Effector CD8-positive, alpha-beta T cell (primary cell): ENCODE data around the gene CDH18.

Experiments
- DNase-seq: peaks from one replicate; lab custom pipeline; 2025; lab: John Stamatoyannopoulos, UW

Gene CDH18

GRCh38 chr5:19584131-19584530 lies 403.9 kb downstream of the CDH18 start:
- DNase-seq: no peak

GRCh38 chr5:19577882-19578281 lies 410.1 kb downstream of the CDH18 start:
- DNase-seq: no peak

GRCh38 chr5:19568004-19568403 lies 420.0 kb downstream of the CDH18 start:
- no peak for DNase-seq

DNA sequence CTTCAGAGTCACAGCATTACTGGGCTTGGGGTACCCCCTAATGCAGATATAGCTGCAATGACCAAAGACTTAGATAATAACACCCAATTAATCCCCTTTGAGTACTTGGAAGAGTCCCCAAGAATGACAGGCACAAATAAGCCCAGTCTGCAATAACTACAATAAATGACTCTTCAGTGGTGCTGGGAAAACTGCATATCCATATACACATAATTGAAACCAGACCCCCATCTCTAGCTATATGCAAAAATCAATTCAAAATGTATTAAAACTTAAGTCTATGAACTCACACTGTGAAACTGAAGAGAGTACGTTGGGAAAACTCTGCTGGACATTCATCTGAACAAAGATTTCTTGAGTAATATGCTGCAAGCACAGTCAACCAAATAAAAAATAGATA lies 422.5 kb downstream of the CDH18 start:
- DNase-seq: no peak

DNA sequence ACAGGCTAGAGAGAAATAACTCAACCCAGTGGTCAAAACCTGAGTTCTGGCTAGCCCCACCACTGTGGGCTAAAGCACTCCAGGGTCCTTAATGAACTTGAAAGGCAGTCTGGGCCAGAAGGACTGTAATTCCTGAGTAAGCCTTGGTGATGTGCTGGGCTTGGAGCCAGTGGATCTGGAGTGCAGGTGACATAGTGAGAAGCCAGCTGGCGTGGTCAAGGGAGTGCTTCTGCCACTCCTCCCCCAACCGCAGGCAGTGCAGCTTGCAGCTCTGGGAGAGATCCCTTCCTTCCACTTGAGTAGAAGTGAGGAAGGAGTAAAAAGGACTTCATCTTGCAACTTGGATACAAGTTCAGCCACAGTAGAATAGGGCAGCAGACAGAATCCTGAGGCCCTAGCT lies 424.0 kb downstream of the CDH18 start:
- no peak for DNase-seq

- no peak for DNase-seq
Measured at GRCh38 chr5:19555876-19556275, 432.1 kb downstream of the CDH18 start.

DNA sequence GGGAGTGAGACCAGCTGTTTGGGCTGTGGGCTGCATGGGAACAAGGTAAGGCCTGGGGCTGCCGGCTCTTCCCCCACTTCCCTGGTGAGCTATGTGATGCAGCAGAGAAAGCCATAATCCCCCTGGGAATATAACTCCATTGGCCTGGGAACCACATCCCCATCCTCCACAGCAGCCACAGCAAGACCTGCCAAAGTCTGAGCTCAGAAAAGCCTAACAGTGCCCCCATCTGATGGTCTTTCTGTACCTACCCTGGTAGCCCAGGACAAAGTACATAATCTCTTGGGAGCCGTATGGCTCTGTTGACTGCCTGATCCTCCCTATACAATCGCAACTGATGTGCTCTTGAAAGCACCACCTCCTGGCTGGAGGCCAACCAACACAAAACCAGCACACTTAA lies 432.6 kb downstream of the CDH18 start:
- DNase-seq: no peak

DNA sequence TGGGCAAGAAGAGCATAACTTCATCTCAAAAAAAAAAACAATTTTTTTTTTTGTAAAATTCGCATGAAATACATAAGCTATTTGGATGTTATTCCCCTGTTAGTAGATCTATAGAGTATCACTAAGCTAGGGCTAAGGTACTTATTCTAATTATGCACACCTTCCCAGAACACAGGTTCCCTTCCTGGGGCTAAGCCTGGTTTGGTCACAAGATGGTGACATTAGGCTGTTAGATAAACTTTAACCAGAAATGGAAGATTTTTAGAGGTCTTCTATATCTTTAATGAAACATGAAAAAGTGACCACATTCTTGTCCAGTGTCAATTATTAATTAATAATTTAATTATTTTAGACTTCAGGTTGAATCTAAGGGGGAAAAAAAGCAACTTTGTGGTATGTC lies 433.5 kb downstream of the CDH18 start:
- no peak for DNase-seq

DNA sequence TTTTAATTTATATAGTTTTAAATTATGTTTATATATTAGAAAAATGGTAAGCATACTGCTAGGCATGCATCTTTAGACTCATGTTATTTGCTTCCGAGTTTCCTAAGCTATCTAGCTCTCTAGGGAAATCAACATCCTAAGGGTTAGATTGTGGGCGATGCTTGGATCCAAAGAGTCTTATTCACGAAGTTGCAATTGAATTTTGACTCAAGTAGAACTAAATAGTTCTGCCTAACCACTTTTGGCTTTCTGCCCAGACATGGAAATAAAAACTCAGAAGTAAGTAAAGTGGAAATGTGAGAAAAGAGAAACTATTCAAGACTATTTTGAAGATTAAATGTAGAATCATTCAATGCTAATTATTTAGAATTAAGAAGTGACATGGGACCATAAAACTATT lies 440.4 kb downstream of the CDH18 start:
- no peak for DNase-seq

- DNase-seq: no peak
Measured at GRCh38 chr5:19546521-19546920, 441.5 kb downstream of the CDH18 start.

DNA sequence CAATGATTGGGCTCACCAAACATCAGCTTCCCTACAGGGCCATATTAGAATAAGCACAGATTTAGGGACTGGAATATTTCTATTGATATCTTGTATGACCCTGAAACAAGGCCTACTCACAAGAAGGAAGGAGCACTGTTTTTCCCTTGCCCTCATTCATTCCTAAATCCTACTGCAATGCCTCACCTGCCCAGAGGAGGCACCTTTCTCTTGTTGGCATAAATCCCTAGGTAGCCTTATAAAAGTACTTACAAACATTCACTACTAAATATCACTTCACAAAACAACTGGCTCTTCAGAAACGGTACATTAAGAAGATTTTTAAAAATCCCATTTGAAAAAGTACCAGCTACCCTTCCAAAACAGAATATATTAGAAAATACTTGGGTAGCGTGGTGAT lies 449.4 kb downstream of the CDH18 start:
- DNase-seq: no peak

DNA sequence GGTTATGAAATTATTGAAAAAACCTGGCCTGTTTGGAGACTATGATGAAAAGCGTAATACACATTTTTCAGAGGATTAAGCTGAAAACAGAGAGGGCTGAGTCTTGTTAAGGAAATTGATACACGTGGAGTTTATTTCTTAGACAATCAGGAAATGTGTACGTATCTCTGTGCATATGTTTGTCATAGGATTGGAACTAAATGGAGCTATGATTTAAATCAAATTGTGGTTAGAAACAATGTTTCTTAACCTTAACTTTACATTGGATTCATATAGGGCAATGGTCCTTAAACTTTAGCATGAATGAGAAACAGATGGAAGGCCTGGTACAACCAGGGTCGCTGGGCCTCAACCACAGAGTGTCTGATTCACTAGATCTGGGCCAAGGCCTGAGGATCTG lies 451.6 kb downstream of the CDH18 start:
- no peak for DNase-seq

- no peak for DNase-seq
Measured at GRCh38 chr5:19534751-19535150, 453.2 kb downstream of the CDH18 start.

DNA sequence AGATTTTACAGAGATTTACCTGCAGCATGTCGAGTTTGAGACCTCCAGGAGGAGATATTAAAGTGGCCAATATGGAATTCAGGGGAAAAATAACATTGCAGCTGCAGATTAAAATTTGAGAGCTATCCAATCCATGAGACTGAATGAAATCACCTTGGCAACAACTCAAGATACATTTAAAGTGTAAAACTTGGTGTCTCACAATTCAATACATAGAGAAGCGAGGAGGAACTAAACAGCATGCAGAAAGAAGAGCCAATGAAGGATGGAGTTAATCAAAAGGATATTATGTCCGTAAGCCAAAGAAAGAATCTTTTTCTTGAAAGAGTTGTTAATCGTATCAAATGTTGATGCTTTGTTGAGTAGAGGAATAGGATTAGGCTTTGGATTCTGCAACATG lies 455.1 kb downstream of the CDH18 start:
- DNase-seq: no peak

DNA sequence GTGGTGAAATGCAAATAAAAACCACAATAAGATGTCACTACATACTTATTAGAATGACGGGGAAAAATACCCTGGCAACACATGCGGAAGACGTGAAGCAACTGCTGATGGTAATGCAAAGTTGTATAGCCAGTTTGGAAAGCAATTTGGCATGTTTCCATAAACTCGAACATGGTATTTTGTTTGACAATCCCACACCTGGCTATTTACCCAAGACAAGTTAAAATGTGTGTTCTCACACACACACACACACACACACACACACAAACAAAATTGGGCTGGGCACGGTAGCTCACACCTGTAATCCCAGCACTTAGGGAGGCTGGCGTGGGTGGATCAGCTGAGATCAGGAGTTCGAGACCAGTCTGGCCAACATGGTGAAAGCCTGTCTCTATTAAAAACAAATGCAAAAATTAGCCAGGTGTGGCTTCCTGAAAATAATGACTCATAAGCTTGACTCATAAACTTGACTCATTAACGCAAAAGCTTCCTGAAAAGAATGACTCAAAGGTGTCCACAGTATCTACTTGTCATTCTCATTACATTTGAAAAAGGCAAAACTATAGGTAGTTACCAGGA lies 456.5 kb downstream of the CDH18 start:
- no peak for DNase-seq

- no peak for DNase-seq
Measured at GRCh38 chr5:19519448-19519847, 468.6 kb downstream of the CDH18 start.

DNA sequence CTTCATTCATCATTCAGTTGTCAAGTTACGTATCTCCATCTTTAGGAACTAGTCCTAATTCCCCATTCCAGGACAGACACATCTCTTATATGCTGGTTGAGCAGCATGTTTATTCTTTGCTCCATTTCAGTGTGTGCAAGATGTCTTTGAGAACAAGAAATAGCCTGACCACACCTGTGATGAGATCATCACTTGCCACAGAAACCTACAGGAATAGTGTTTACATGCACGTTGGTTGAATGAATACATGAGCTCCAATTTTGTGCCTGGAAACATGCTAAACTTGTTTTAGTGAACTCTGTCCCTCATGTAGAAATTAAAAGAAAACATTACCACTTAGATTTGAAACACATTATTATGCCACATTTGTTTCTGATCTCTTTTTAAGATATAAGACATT lies 489.1 kb downstream of the CDH18 start:
- no peak for DNase-seq

DNA sequence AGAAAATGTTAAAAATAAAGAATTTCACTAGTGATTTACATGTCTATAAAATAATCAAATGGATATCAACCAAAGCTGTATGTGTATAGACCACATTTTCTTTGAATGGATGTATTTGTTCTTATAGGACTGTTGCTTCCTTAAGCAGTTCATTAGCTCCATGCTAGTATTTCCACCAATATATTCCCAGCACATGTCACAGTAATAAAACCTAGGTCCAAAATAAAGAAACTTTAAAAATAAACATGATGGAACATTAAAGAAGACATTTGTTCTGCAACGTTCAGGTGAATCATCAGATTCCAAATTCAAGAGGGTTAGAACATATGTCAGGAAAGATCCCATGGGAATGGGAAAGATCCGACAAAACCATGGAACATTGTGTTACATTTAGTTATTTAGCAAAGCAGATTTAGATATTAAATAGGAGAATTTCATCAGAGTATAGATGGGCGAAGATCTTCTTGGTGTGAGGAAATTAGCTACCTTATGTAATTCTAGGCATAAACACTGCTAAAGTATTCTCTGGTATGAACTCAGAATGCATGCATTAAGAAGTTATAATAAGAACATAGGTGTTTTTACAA lies 490.7 kb downstream of the CDH18 start:
- no peak for DNase-seq

GRCh38 chr5:19496056-19496455 lies 491.9 kb downstream of the CDH18 start:
- DNase-seq: no peak

DNA sequence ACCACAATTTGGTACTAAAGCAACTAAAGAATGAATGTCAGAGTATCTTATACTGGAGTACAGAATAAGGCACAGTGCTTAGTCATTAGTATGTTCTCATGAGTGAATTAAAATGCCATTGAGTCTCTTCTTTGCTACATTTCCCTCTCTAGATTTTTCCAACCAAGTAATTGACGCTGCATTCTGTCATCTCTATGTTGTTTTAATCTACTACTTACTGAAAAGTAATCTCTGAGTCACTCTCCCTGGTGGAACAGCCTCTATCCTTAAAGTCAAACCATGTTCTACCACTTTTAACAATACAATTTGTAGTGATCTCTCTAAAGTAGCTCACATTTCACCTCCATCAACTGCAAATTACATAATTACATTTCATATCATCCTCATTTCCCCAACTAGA lies 495.1 kb downstream of the CDH18 start:
- DNase-seq: no peak

DNA sequence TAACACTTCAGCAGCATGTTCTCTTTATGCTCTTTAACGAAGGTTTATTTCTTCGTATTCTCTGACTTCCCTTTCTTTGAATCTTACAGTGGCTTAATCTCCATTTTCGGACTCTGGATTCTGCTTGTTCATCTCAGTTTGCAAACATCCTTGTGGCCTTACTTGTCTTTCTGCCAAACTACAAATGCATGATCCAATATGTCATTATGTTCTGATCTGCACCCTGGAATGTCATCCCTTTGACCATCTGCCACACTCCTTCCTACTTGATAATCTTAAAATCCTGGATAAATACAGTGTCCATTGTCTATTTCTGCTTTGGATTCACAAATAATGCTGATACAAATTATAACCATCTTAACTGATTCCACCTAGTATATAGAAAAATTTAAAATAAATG lies 499.2 kb downstream of the CDH18 start:
- no peak for DNase-seq

- no peak for DNase-seq
Measured at GRCh38 chr5:19487480-19487879, 500.5 kb downstream of the CDH18 start.

DNA sequence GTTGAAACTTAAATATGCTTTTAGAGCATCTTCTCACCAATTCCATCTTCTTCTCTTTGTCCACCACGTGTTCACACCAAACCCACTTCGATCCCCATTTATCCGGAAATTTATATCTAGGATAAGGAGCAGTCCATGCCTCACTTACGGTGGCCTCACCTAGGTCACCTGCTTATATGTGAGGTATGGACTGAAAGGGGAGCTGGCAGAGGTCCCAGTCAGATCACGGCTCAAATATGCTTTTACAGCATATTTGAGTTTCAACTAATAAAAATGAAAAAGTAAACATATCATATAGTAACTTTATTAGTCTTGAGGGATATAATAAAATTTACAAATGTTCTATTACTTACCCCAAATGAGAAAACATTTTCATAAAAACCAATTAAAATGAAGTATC lies 508.4 kb downstream of the CDH18 start:
- DNase-seq: no peak

DNA sequence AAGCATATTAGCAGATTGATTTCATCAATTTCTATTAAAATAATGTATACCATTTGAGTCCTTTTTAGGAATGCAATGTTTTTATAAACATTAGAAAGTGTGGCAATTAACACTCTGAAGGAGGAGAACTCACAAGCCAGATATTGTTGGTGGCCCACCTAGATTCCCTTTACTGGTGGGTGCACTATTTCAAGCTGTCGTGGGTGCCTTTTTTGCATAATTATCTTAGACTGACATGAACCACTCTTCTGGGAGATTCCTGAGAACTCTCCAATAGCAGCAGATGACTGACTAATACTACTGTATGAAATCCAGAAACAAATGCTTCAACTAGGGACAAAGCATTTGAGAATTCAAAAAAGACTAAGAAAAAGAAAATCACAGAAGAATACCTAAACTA lies 526.0 kb downstream of the CDH18 start:
- no peak for DNase-seq
